NCI-H128 (cell line): ENCODE measurements around the gene NXN.
"Not testable (repeated sequence)": the region's sequence is repeated elsewhere in the genome, so short reads cannot be mapped to it uniquely, and the experiment has no call there.

ENCODE experiments used
- DNase-seq: peaks from one replicate; lab custom pipeline; 2025; ENCODE audit not compliant: unreplicated experiment; lab: John Stamatoyannopoulos, UW

Gene NXN

GRCh38 chr17:867238-867637 is 112.3 kb downstream of the NXN start:
- not testable (repeated sequence) for DNase-seq

DNA sequence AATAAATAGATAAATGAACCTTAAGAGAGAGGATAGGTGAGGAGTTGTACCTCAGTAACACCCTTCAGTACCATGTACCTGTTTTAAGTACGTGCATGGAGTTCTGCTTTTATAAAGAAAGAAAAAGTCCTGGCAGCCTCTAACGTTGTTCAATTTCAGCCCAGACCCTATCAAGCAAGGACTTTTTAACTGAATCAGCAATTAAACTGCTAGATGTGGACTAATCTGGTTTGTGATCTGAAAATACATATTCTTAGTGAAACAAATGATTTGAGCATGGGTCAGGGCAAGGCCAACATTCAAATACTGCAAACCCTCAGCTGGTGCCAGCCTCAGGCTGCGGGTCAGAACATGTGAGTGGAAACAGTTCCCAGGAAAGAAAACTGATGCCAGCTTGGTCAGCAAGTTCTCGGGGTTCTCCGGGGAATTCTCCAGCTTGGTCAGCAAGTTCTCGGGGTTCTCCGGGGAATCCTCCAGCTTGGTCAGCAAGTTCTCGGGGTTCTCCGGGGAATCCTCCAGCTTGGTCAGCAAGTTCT is 112.9 kb downstream of the NXN start:
- DNase-seq = no peak

- no peak for DNase-seq
Measured at GRCh38 chr17:864315-864714, 115.3 kb downstream of the NXN start.

DNA sequence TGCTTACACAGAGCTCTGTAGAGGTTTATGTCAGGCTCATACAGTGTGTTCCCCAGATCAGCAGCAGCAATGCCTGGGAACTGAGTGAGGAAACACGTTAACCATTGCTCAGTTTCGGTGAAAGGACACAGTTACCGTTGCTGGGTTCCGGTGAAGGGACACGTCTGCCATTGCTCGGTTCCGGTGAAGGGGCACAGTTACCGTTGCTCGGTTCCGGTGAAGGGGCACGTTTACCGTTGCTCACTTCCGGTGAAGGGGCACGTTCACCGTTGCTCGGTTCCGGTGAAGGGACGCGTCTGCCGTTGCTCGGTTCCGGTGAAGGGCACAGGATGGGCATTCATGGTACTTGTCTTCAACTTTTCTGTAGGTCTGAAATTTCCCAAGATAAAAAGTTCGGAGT is 115.7 kb downstream of the NXN start:
- DNase-seq = no peak

- DNase-seq = no peak
Measured at GRCh38 chr17:862582-862981, 117.0 kb downstream of the NXN start.

DNA sequence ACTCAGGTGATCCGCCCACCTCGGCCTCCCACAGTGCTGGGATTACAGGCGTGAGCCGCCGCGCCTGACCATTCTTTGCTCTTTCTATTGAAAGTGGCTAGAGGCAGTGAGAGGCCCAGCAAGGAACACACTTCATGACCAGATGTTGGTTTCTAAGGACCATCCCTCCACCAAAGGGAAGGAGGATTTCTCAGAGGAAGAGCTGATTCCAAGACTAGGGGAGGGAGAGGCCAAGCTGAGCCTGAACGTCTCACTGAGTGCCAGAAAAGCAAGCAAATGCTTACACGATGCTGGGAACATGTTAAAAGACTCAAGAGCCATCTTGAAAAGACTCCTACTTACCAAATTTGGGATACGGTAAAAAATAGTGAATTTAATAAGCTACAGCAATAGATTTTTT is 118.2 kb downstream of the NXN start:
- no peak for DNase-seq

DNA sequence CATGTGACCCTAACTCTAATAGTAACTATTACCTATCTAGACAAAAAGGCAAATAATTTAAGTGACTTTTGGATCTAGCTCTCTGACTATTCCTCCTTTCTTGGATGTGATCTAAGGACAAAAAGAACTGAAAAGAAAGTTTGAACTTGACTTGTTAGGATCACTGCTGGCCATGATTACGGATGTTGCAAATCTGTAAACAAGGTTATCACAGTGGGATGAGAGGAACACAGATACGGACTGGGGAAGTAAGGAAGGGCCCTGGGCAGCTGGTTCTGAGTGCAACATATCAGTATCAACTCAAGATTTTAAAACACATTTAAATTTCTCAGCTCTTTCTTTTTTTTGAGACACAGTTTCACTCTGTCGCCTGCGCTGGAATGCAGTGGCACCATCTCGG is 118.8 kb downstream of the NXN start:
- DNase-seq = no peak

DNA sequence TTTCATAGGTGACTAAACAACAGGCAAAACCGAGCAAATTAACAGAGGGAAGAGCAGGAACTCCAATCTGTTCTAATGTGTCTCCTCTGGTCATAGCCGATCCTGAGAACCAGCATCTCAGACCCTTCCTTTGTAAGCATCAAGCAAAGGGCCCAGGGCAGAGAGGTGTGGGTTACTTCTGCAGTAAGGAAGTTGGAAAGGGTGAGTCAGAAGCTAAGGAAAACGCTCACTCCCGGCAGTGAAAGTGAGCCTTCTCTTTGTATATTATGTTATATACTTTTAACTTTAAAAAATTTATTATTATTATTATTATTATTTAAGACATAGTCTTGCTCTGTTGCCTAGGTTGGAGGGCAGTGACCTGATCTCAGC is 119.8 kb downstream of the NXN start:
- DNase-seq = no peak

GRCh38 chr17:859061-859823 is 120.3 kb downstream of the NXN start:
- DNase-seq = no peak

DNA sequence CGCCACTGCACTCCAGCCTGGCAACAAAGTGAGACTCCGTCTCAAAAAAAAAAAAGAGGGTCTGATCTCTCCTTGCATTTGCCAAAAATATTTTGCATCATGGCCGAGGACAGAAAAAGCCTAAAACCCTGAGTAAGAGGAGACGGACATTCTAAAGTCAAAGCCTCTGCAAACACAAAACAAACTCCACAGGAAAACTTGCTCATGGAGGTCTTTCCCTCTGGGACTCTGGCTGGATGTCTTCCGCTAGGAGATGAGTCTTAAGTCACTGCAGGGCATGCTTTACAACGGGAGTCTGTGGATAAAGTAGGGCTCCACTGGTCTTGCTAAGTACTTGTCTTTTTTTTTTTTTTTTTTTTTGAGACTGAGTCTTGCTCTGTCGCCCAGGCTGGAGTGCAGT is 123.4 kb downstream of the NXN start:
- no peak for DNase-seq

GRCh38 chr17:855569-855968 is 124.0 kb downstream of the NXN start:
- no peak for DNase-seq

- DNase-seq = not testable (repeated sequence)
Measured at GRCh38 chr17:852850-853249, 126.7 kb downstream of the NXN start.

DNA sequence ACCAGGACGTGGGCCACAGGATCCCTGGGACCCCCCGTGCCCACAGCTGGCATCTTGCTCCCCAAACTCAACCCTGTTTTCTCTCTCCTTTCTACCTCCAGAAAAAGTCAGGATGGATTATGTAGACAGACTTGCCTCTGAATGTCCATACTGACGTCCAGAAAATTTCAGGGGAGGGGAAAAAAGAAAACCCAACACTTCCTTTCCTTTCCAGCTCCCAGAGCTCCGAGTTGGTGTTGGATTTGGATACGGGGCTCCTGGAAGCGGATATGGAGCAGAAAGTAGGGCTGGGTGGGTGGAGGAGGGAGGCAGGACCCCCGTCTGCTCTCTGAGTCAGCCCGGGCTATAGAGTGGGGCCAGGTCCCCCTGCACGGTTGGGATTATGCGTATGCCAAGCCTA is 127.2 kb downstream of the NXN start:
- no peak for DNase-seq

DNA sequence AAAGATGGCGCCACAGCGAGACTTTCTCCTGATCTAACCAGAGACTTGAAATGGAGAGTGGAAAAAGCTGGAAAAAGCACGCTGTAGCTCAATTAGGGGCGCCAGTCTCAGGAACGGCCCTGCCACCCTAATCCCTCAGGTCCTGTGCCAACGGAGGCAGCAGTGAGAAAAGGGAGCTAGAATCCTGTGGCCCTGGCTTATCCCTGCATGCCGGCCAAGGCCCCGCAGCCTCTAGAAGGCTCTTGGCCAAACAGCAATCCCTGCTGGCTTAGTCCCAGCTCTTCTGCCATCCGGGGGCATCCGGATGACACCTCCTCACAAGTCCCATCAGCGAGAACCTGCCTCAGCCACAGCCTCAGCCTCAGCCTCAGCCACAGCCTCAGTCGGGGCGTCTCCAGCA is 127.7 kb downstream of the NXN start:
- no peak for DNase-seq

DNA sequence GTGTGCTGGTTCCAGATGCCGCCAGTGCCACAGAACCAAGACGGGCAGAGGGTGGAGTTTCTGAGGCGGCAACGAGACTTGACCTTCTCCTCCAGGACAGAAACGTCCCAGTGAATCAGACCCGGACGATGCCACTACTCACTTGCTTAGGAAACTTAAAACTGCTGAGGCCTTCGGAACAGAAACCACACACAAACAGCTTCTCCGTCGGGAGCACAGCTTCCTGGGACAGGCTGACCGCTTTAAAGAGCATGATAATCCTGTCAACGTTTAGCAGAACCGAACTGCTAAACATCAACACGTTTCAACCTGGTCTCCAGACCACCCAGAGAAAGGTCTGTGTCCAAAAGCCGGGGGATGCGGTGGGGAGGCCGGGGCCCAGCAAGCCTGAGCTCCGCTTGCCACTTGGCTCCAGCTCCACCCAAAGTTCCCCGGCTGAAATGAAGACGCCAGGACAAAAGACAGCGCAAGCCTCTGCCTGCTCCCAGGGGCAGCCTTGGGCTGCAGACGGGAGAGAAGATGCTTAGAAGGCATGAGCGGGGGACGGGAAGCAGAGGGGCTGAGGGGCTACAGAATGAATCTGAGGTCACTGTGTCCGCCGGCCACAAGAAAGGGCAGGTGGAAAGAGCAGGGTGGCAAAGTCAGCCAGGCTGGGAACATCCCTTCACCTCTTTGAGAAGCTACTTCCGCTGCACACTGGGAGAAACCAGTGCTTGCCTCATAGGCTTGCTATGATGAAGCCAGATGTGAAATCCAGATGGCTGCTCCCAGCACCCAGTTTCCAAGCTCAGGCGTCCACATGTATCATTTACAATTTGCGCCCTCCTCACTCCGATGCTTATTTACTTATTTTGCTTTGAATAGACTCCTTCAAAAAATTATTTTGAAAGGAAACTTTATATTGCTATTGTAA is 128.5 kb downstream of the NXN start:
- DNase-seq = no peak

GRCh38 chr17:850086-850850 is 129.3 kb downstream of the NXN start:
- DNase-seq = no peak

GRCh38 chr17:848402-848801 is 131.2 kb downstream of the NXN start:
- DNase-seq = no peak

- DNase-seq = no peak
Measured at GRCh38 chr17:846901-847843, 132.4 kb downstream of the NXN start.

DNA sequence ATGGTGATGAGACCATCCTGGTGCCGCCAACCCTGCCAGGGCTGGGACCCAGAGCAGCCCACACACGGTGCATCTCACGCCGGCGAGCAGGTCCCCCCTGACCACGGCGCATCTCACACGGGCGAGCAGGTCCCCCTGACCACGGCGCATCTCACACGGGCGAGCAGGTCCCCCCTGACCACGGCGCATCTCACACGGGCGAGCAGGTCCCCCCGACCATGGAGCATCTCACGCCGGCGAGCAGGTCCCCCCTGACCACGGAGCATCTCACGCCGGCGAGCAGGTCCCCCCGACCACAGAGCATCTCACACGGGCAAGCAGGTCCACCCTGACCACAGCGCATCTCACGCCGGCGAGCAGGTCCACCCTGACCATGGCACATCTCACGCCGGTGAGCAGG is 138.3 kb downstream of the NXN start:
- no peak for DNase-seq

DNA sequence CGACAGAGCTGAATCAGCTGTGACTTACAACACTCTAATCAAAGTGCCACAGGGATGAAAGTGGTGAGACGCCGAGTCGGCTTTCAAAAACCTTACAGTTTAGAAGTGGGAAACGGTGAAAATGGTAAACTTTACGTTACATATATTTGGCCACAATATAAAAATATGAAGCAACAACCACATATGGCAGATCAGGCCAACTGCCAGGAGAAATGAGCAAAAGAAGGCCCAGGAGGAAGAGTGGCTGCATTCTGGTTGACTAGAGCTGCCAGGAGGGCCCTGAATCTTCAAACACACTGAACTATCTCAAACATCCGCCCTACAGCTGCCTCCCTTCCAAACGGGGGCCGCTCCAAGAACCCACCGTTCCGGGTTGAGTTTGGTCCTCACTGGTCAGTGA is 141.1 kb downstream of the NXN start:
- DNase-seq = no peak
